Peyer's patch (tissue), 4 donors: ENCODE measurements around the gene ZBTB44. TPM values are rescaled to one million over a fixed set of nuclear protein-coding genes. Genes with fewer than 3 reads are reported as not detected.

Source experiments
- DNase-seq, 3 donors: peaks; one replicate each; pipeline ENCODE4 v3.0.0-alpha.2; 2017 to 2019
- H3K27ac ChIP-seq, 4 donors: fragments of 200-600 bp; sonication (generic); one replicate each; pipeline ENCODE4 v1.5.1; 2016 to 2019
- H3K27me3 ChIP-seq, 2 donors: fragments of 200-600 bp; sonication (generic); one replicate each; pipeline ENCODE4 v1.5.1; 2019
- H3K36me3 ChIP-seq, 3 donors: fragments of 200-600 bp; sonication (generic); one replicate each; pipeline ENCODE4 v1.5.1; 2016 to 2019
- H3K4me1 ChIP-seq, 4 donors: fragments of 200-600 bp; sonication (generic); one replicate each; pipeline ENCODE4 v1.5.1; 2016 to 2019
- H3K4me3 ChIP-seq, 4 donors: fragments of 200-600 bp; sonication (generic); 1 replicate in 3 of 4; 2 replicates in 1 of 4; pipeline ENCODE4 v1.5.1; 2016 to 2019; ENCODE audit warnings: mild to moderate bottlenecking in 1 of 4
- H3K9me3 ChIP-seq, 4 donors: fragments of 200-600 bp; sonication (generic); one replicate each; pipeline ENCODE4 v1.5.1; 2016 to 2019; ENCODE audit warnings: mild to moderate bottlenecking in 1 of 4
- CTCF ChIP-seq, 6 experiments: fragments of 450-650 bp in 4 of 6; fragments of 200-600 bp in 2 of 6; sonication (generic) in 1 of 6; IDR thresholded peaks; one replicate each; pipeline ENCODE4 v1.5.1; 2017 to 2019; ENCODE audit warnings: antibody characterized with exemption in 6 of 6, mild to moderate bottlenecking in 3 of 6, moderate library complexity in 1 of 6
- POLR2A ChIP-seq, 2 donors: fragments of 450-650 bp; IDR thresholded peaks; one replicate each; pipeline ENCODE4 v1.5.1; 2017; ENCODE audit warnings: antibody characterized with exemption in 2 of 2, mild to moderate bottlenecking in 2 of 2, moderate library complexity in 2 of 2
- total RNA-seq, 4 donors: library from RNA; depleted of rRNA; stranded (reverse); fragments of >200 nt; gene quantifications; one replicate each; pipeline ENCODE4 v1.1.0, GENCODE V29; 2016

ZBTB44 gene
- total RNA-seq, 4 donors from 2014 or later = 39.2 to 113 (median 45.8) TPM

GRCh38 chr11:130269326-130269943 lies 45.3 kb downstream of the ZBTB44 start:
- DNase-seq = no peak
- no peak overlapping the region for H3K27ac ChIP-seq
- no peak overlapping the region for H3K4me3 ChIP-seq
- peaks cover 0 to 4% (median 0%) of the 10 kb centered on the region in 3 donors for H3K36me3 ChIP-seq
- no peaks in the 10 kb centered on the region for H3K9me3 ChIP-seq
- no peaks in the 10 kb centered on the region for H3K27me3 ChIP-seq
- no peaks in the 10 kb centered on the region for H3K4me1 ChIP-seq
- TF ChIP-seq CTCF (IDR thresholded peaks at IDR 0.05) (no peak), POLR2A (IDR thresholded peaks at IDR 0.05) (no peak)

GRCh38 chr11:130263351-130263750 lies 51.4 kb downstream of the ZBTB44 start:
- TF ChIP-seq CTCF (IDR thresholded peaks at IDR 0.05) = no peak
- no peak for TF ChIP-seq POLR2A (IDR thresholded peaks at IDR 0.05)
- Histone ChIP-seq H3K27me3 (no peaks in the 10 kb centered on the region), H3K9me3 (peaks cover 0 to 4% (median 0%) of the 10 kb centered on the region in 4 donors), H3K36me3 (peaks cover 0 to 4% (median 0%) of the 10 kb centered on the region in 3 donors), H3K4me3 (no peak overlapping the region), H3K27ac (no peak overlapping the region), H3K4me1 (no peaks in the 10 kb centered on the region)
- DNase-seq = no peak

- DNase-seq = no peak
- H3K27me3 ChIP-seq = no peaks in the 10 kb centered on the region
- TF ChIP-seq POLR2A (IDR thresholded peaks at IDR 0.05) = no peak
- TF ChIP-seq CTCF (IDR thresholded peaks at IDR 0.05) = no peak
Observed at GRCh38 chr11:130262424-130262823, 52.3 kb downstream of the ZBTB44 start.

GRCh38 chr11:130261571-130261970 lies 53.1 kb downstream of the ZBTB44 start:
- H3K4me3 ChIP-seq = no peak overlapping the region
- TF ChIP-seq CTCF (IDR thresholded peaks at IDR 0.05) (no peak), POLR2A (IDR thresholded peaks at IDR 0.05) (no peak)
- DNase-seq = no peak

More at GRCh38 chr11:130262424-130262823, 52.3 kb downstream of the ZBTB44 start:
- H3K9me3 ChIP-seq = peaks cover 0 to 5% (median 0%) of the 10 kb centered on the region in 4 donors
- no peak overlapping the region for H3K27ac ChIP-seq
- H3K4me3 ChIP-seq = no peak overlapping the region
- H3K36me3 ChIP-seq = peaks cover 0 to 4% (median 0%) of the 10 kb centered on the region in 3 donors
- no peaks in the 10 kb centered on the region for H3K4me1 ChIP-seq

GRCh38 chr11:130260742-130261141 lies 54.0 kb downstream of the ZBTB44 start:
- Histone ChIP-seq H3K4me3 (no peak overlapping the region), H3K9me3 (peaks cover 0 to 5% (median 0%) of the 10 kb centered on the region in 4 donors), H3K27me3 (no peaks in the 10 kb centered on the region), H3K27ac (no peak overlapping the region), H3K4me1 (no peaks in the 10 kb centered on the region), H3K36me3 (no peaks in the 10 kb centered on the region)
- peak in 1 of 3 donors; percentile 58 for DNase-seq
- TF ChIP-seq POLR2A (IDR thresholded peaks at IDR 0.05) = no peak
- no peak for TF ChIP-seq CTCF (IDR thresholded peaks at IDR 0.05)

More at GRCh38 chr11:130261571-130261970, 53.1 kb downstream of the ZBTB44 start:
- Histone ChIP-seq H3K4me1 (no peaks in the 10 kb centered on the region), H3K9me3 (peaks cover 0 to 5% (median 0%) of the 10 kb centered on the region in 4 donors), H3K36me3 (no peaks in the 10 kb centered on the region), H3K27ac (no peak overlapping the region), H3K27me3 (no peaks in the 10 kb centered on the region)
